ENCODE measurements around the gene PTPN6. TPM values are rescaled to one million over a fixed set of nuclear protein-coding genes. Genes with fewer than 3 reads are reported as not detected.

The PTPN6 gene
- total RNA-seq, 1 experiment from 2014 or later = 13.7 TPM

- no peaks in the 10 kb centered on the region for H3K27me3 ChIP-seq (ENCODE audit: control insufficient read depth, insufficient read depth, low read length)
- no peak overlapping the region for H3K4me3 ChIP-seq (ENCODE audit: low read depth in 2 of 2, low read length in 2 of 2)
- H3K4me1 ChIP-seq (ENCODE audit: control insufficient read depth, insufficient read depth, low read length) = peaks cover 48% of the 10 kb centered on the region
- BruUV-seq (replicated peaks) = TSS peak; percentile 38
- no peak for TF ChIP-seq SIN3A (IDR thresholded peaks at IDR 0.05; ENCODE audit: borderline replicate concordance, insufficient read depth, low read depth, low read length)
- TF ChIP-seq REST (IDR thresholded peaks at IDR 0.05; ENCODE audit: insufficient read depth in 1 of 2, low read depth in 2 of 2, low read length in 1 of 2) = no peak
- no peaks in the 10 kb centered on the region for H3K9me3 ChIP-seq (ENCODE audit: control insufficient read depth, insufficient read depth, low read depth, low read length)
- 0 out of 2 replicates have a peak overlapping the region, but pooled peaks have one; percentile 29 for H3K27ac ChIP-seq (ENCODE audit: low read length)
- in situ Hi-C loops (cut with HindIII; ENCODE audit: low pct_unique_long_range_greater_than_20kb, low sequenced_read_pairs) (no loop called here), intact Hi-C loops (cut with micrococcal nuclease; ENCODE audit: unreplicated experiment) (no loop called here)
- peaks cover 3% of the 10 kb centered on the region; the same call in 1 of the 2 replicates for H3K36me3 ChIP-seq (ENCODE audit: control insufficient read depth, insufficient read depth, low read length)
- ChIA-PET POLR2A (interaction anchor here (1.2 kb wide), 1 partner anchor 12 kb away, joined by 3 read pairs; no protein-coding TSS in a partner anchor), CTCF (no interaction called here)
- ATAC-seq = peak; percentile 10; the same call in 1 of the 2 replicates
- DNase-seq (ENCODE audit: low read depth, low spot score) = no peak
Observed at GRCh38 chr12:6936636-6937480, 14.3 kb upstream of the PTPN6 start.

DNA sequence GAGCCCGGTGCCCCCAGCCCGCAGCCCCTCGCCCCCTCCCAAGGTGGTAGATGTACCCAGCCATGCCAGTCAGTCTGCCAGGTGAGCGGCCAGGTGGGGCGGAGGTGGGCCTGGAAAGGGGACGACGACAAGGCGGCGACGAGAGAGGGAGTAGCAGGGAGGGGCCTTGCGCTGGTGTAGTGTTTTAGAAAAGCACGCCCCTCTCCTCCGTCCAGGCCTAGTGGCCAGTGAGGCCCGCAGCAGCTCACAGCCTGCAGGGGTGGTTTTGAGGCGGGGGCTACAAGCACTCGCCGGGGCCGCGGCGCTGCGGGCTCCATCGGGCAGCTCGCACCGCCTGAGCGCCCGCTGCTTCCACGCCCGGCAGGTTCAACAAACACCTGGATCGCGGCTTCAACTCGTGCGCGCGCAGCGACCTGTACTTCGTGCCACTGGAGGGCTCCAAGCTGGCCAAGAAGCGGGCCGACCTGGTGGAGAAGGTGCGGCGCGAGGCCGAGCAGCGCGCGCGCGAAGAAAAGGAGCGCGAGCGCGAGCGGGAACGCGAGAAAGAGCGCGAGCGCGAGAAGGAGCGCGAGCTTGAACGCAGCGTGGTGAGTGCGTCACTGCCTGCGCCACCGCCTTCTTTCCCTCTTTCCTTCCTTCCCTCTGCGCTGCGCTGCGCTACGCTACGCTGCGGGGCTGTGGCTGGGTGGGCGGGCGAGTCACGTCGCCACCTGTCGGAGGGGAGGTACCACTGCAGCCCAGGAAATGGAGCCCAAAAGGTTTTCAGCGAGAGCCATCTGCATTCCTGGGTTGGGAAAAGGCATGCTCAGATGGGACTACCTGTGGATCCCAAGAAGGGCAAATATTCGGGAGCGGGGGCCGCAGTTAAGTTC is 13.4 kb upstream of the PTPN6 start:
- Histone ChIP-seq H3K9me3 (ENCODE audit: control insufficient read depth, insufficient read depth, low read depth, low read length) (no peaks in the 10 kb centered on the region), H3K27ac (ENCODE audit: low read length) (peak overlapping the region; percentile 65), H3K4me3 (ENCODE audit: low read depth in 2 of 2, low read length in 2 of 2) (peak overlapping the region; percentile 34 to 44), H3K36me3 (ENCODE audit: control insufficient read depth, insufficient read depth, low read length) (0 out of 2 replicates have a peak, but pooled peaks cover 3% of the 10 kb centered on the region), H3K4me1 (ENCODE audit: control insufficient read depth, insufficient read depth, low read length) (peaks cover 47% of the 10 kb centered on the region), H3K27me3 (ENCODE audit: control insufficient read depth, insufficient read depth, low read length) (no peaks in the 10 kb centered on the region)
- ChIA-PET POLR2A (interaction anchor here (1.2 kb wide), 1 partner anchor 13 kb away, joined by 3 read pairs; no protein-coding TSS in a partner anchor), CTCF (interaction anchor here (1.3 kb wide), 1 partner anchor 12 kb away, joined by 3 read pairs; no protein-coding TSS in a partner anchor)
- intact Hi-C loops (cut with micrococcal nuclease; ENCODE audit: unreplicated experiment) (no loop called here), in situ Hi-C loops (cut with HindIII; ENCODE audit: low pct_unique_long_range_greater_than_20kb, low sequenced_read_pairs) (no loop called here)
- no TSS peak for BruUV-seq (replicated peaks)
- TF ChIP-seq TCF7L2 (IDR thresholded peaks at IDR 0.05; ENCODE audit: low read depth, low read length) (no peak), POLR2AphosphoS5 (IDR thresholded peaks at IDR 0.05; ENCODE audit: low read depth, low read length) (peak; percentile 84), REST (IDR thresholded peaks at IDR 0.05; ENCODE audit: insufficient read depth in 1 of 2, low read depth in 2 of 2, low read length in 1 of 2) (0 out of 4 replicates have a peak, but pooled peaks of 1 of the 2 experiments have one; percentile 21), SIN3A (IDR thresholded peaks at IDR 0.05; ENCODE audit: borderline replicate concordance, insufficient read depth, low read depth, low read length) (peak; percentile 90; the same call in 1 of the 2 replicates)
- TF ChIP-seq, protein P1, sequence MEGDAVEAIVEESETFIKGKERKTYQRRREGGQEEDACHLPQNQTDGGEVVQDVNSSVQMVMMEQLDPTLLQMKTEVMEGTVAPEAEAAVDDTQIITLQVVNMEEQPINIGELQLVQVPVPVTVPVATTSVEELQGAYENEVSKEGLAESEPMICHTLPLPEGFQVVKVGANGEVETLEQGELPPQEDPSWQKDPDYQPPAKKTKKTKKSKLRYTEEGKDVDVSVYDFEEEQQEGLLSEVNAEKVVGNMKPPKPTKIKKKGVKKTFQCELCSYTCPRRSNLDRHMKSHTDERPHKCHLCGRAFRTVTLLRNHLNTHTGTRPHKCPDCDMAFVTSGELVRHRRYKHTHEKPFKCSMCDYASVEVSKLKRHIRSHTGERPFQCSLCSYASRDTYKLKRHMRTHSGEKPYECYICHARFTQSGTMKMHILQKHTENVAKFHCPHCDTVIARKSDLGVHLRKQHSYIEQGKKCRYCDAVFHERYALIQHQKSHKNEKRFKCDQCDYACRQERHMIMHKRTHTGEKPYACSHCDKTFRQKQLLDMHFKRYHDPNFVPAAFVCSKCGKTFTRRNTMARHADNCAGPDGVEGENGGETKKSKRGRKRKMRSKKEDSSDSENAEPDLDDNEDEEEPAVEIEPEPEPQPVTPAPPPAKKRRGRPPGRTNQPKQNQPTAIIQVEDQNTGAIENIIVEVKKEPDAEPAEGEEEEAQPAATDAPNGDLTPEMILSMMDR (IDR thresholded peaks at IDR 0.05) = peak; percentile 91
- ATAC-seq (peak; percentile 87), DNase-seq (ENCODE audit: low read depth, low spot score) (peak; percentile 57)

Measured in Panc1 (cell line).